Measurements from ENCODE around the gene RACGAP1.

RACGAP1 gene

GRCh38 chr12:49984476-49985359 is 40.6 kb downstream of the RACGAP1 start:
- no peak for DNase-seq

GRCh38 chr12:49983892-49984291 is 41.4 kb downstream of the RACGAP1 start:
- DNase-seq = no peak

DNA sequence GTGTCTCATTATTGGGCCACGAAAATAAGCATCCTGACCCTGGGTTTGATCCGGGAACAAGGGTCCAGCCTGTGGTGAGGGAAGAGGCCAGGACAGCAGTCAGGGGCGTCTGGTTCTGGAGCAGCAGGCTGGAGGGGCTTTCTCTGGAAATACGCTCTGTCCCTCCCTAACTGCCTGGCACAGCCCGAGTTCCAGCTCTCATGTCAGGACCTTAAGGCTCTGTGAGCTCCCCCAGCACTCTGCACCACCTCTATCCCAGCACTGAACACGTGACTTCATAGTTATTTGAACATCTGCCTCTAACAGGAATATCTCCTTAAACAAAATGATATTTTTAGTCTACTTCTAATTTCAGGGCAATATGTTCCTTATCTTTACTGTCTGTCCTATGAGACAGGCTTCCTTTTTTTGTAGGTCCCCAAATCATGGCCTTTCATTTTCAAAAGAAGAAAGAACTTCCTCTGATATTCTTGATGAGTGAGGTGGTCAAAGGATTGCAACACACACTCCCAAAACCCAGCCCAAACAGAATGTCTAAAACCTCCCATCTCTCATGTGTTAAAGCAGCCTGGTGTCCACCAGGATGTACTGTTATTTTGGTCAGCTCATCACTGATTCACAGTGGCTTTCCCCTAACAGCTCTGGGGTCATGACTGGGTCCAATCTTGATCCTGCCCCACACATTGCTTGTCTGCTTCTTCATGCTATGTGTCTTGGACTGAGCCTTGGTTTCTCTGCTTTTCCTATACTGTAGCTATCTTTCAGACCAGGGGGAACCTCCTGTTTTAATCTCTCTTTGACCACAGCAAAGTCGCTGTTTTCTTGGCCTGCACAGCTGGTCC is 42.8 kb downstream of the RACGAP1 start:
- DNase-seq = no peak

- DNase-seq = no peak
Measured at GRCh38 chr12:49980501-49981349, 44.6 kb downstream of the RACGAP1 start.

- DNase-seq = no peak
Measured at GRCh38 chr12:49979791-49980190, 45.5 kb downstream of the RACGAP1 start.

DNA sequence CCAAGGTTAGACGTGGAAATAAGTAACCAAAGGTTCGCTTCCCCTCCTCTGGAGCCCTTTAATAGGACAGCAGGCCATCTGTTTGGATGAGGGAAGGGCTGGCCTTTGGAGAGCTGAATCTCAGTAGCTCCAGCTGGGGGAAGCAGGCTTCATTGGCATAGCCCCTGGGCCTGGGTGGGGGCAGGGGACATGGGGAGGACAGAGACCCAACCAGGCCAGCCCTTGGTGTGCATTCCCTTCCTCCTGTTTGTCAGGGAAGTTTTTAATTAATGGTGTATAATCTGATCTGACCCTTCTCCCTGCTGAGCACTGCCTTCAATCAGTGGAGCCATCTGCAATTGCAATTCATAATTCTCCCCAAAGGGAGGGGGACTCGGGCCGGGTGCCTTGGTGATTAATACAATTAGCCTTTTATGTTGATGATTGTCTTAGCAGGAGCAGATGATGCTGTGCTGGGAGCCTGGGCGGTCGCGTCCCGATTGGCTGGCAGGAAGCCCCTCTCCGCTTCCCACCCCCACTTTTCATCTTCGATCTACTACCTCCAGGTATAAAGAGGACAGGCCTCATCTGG is 46.2 kb downstream of the RACGAP1 start:
- DNase-seq = no peak

- no peak for DNase-seq
Measured at GRCh38 chr12:49978125-49978524, 47.2 kb downstream of the RACGAP1 start.

GRCh38 chr12:49976557-49976956 is 48.7 kb downstream of the RACGAP1 start:
- DNase-seq = no peak

- DNase-seq = no peak
Measured at GRCh38 chr12:49975318-49975761, 50.0 kb downstream of the RACGAP1 start.

GRCh38 chr12:49974677-49975317 is 50.5 kb downstream of the RACGAP1 start:
- no peak for DNase-seq

DNA sequence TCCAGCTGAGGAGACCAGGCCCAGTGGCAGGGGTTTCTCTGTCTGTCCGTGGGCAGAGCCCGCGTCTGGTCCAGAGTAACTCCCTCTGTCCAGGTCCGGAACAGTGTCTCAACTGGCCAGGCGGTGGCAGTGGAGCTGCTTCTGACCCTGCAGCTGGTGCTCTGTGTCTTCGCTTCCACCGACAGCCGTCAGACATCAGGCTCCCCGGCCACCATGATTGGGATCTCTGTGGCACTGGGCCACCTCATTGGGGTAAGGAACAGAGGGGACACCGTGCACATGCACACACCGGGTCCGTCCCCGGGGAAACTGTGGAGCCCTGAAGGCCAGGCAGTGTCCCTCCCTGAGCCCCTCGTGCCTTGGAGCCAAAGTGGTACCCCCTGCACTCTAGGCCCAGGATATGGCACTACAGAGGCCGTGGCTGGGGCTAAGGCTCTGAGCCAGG is 51.0 kb downstream of the RACGAP1 start:
- DNase-seq = no peak

- no peak for DNase-seq
Measured at GRCh38 chr12:49973361-49973830, 51.9 kb downstream of the RACGAP1 start.

DNA sequence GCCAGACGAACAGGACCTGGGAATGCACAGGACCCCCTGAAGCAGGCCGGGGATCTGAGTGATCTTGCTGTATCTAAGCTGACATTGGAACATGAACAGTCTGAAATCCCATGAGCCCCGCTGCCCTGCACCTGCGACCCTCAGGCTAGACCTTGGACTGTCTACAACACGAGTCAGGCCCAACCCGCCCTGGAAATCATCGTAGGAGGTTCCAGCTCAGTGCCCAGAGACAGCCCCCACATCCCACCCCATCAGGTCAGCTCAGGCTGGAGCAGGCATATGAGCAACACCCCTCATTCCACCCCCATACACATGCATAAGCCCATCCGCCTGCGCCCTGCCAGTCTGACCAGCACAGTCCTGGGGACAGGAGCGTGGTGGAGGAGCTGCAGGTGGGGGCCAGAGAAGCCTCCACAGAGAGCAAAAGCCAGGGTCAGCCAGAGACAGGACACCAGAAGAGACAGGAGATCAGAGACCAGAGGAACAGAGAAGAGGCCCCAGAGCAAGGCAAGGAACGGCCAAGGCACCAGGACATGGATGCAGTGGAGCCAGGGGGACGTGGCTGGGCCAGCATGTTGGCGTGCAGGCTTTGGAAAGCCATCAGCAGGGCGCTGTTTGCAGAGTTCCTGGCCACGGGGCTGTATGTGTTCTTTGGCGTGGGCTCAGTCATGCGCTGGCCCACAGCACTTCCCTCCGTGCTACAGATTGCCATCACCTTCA is 52.5 kb downstream of the RACGAP1 start, which contains the start of gene AQP6:
Gene AQP6 (plus strand): TSS at position 307 of the 720 bp plus-strand sequence. CDS start 227 bp downstream, at position 534.
- no peak for DNase-seq

DNA sequence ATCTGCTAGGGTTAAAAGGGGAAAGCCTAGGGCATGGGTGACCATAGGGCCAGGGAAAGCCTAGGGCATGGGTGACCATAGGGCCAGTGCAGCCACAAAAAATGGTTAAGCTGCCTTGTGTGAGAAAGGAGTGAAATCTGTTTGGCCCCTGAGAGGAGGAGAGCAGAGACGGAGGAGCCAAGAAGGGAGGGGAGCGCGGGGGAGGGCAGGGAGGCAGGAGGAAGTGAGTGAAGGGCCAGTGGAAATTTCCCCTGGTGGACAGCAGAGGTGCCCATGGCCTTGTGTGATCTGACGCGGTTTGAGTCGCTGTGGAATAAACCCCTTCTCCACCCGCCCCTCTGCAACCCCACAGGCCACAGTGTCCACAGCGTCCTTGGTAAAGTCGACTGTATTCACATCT is 53.2 kb downstream of the RACGAP1 start:
- DNase-seq = no peak

GRCh38 chr12:49971141-49971540 is 54.2 kb downstream of the RACGAP1 start:
- DNase-seq = no peak

- DNase-seq = no peak
Measured at GRCh38 chr12:49970658-49971057, 54.6 kb downstream of the RACGAP1 start.

DNA sequence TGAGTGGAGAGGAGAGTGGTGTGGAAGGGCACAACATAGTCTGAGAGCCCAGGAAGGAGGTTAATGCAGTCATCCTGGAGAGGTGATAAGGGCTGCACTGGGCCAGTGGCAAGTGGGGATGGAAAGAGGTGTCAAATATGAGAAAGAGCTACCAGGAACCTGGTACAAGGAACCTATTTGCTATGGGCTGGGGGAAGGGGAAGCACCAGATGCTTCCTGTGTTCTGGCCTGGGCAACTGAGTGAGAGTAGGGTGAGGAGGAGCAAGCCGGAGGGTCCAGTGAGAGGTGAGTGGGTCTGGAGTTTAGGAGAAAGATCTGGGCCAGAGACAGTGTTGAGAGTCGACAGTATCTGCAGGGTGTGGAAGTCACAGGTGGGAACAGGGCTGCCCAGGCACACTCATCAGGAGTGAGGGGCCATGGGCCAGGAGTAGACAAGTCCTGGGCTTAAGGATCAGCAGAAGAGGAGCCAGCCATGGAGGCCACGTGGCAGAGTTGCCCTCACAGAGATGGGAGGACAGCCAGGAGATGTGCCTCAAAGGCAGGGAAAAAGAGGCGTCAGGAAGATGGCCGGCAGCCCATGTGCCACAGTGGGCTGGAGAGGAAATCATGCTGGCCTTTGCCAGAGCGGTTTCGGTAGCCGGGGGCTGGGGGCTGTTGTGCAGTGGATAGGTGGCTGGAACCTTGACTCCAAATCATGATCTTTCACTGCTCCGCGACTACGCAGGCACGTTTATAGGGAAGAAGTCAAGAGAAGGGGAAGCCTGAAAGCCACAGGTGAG is 55.5 kb downstream of the RACGAP1 start:
- no peak for DNase-seq

GRCh38 chr12:49969027-49969426 is 56.3 kb downstream of the RACGAP1 start:
- no peak for DNase-seq

GRCh38 chr12:49968471-49968870 is 56.8 kb downstream of the RACGAP1 start:
- no peak for DNase-seq

GRCh38 chr12:49967777-49968250 is 57.5 kb downstream of the RACGAP1 start:
- DNase-seq = no peak

Data from activated CD4-positive, alpha-beta T cell treated with anti-CD3 and anti-CD28 coated beads for 1 hour (primary cell).